Fibroblast of mammary gland (primary cell): ENCODE results near the gene AKNA.

Source experiments
- DNase-seq: peaks from one replicate; pipeline ENCODE4 v3.0.0-alpha.2; 2010; ENCODE audit warnings: low read depth
- H3K4me3 ChIP-seq: 2 replicates; pipeline ENCODE4 v1.5.1; 2011; ENCODE audit warnings: low read depth, mild to moderate bottlenecking, low read length, moderate library complexity; ENCODE audit not compliant: control insufficient read depth
- CTCF ChIP-seq: conservative IDR thresholded peaks from 2 replicates; pipeline ENCODE4 v1.5.1; 2011; ENCODE audit warnings: low read depth, low read length, inconsistent platforms; ENCODE audit not compliant: control insufficient read depth, insufficient read depth

Gene AKNA

GRCh38 chr9:114367772-114368569 lies 19.8 kb downstream of the AKNA start:
- no peak overlapping the region for H3K4me3 ChIP-seq
- DNase-seq, result no peak
- no peak for TF ChIP-seq CTCF

GRCh38 chr9:114367366-114367765 lies 20.4 kb downstream of the AKNA start:
- no peak for DNase-seq
- TF ChIP-seq CTCF, result no peak
- H3K4me3 ChIP-seq, result no peak overlapping the region

DNA sequence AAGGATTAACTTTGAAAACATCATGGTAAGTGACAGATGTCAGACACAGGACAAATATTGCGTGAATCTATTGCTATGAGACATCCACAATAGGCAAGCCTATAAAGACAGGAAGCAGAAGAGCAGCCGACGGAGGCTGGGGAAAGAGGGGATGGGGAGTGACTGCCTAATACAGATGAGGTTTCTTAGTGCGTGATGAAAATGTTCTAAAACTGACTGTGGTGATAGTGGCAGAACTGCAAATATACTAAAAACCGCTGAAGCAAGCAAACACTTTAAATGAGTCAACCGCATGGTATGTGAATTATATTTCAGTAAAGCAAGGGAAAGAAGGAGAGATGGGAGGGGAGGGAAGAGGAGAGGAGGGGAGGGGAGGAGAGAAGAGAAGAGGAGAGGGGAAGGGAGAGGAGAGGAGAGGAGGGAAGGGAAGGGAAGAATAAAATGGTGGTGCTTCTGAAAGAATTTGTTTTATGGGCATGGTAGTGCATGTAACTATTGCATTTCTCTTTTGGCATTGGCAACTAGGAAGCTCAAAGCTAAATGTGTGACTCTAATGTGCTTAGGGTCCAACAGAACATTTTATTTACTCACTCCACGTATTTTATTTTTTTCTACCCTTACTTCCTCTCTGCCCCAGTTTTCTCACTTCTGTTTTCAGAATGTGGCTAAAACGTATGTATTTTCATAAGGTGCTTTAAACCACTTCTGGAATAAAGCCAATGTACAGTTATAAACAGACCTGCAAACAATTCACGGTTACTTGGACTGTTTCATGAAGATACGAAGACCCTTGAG lies 21.3 kb downstream of the AKNA start:
- TF ChIP-seq CTCF, result no peak
- peak; percentile 88 for DNase-seq
- no peak overlapping the region for H3K4me3 ChIP-seq

DNA sequence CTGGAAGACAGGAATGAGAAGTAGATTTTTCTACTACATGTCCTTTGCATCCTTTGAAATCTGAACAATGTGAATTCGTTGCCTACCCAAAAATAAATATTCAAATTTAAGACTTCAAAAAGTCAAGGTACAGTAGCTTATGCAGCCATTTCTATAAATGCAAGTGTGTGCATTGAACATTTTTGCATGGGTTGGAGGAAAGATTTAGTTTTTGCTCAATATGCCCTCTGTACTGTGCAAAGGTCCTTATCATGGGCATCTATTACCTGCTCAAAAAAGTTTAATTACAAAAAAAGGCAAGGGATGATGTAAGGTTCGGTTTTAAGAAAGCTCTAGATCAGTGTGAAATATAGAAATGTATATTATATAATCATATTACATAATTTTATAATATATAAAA lies 22.6 kb downstream of the AKNA start:
- no peak for TF ChIP-seq CTCF
- DNase-seq, result no peak
- H3K4me3 ChIP-seq, result no peak overlapping the region

DNA sequence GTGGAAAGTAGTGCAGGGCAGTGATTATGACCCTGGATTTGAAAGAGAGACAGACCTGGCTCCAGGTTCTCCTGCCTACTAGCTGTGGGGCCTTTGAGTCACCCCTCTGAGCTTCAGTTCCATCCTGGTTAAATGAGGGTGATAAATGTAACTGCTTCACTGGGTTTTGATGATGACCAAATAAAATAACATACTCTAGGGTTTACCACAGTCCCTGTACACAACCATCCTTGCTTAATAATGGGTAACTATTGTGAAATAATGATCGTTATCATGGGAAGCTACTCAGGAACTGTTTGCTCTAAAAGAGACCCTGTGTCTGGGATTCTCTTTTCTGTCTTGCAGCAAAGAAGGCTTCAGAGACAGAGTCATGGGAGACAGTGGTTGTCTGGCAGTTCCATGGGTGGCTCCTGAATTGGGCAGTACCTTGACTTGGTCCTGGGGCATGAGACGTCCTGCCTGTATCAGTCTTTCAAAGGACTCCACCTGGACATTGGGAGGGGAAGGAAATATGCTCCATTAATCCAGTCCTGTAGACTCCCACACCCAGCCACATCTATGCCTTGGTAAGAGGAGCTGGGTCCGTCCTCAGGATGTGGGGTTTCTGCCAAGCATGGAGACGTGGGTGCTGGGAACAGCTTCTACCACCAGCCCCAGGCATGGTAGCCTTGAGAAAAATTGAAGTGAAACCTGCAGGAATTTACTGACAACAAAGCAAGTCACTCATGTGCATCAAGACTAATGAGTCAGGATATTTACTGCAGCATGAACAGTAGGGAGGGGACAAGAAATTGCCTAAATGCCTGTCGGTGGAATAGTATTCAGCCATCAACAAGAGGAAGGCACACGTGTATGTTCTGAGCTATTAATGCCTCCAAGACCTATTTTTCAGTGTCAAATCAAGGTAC lies 23.4 kb downstream of the AKNA start:
- TF ChIP-seq CTCF, result no peak
- peak; percentile 90 for DNase-seq
- no peak overlapping the region for H3K4me3 ChIP-seq

- no peak for DNase-seq
- TF ChIP-seq CTCF, result no peak
- H3K4me3 ChIP-seq, result no peak overlapping the region
Observed at GRCh38 chr9:114363424-114363823, 24.4 kb downstream of the AKNA start.
